Kidney glomerular epithelial cell (primary cell): Measurements from ENCODE around the gene DCT.

Experiments
- DNase-seq: peaks from one replicate; lab custom pipeline; 2025; lab: John Stamatoyannopoulos, UW

The DCT gene

DNA sequence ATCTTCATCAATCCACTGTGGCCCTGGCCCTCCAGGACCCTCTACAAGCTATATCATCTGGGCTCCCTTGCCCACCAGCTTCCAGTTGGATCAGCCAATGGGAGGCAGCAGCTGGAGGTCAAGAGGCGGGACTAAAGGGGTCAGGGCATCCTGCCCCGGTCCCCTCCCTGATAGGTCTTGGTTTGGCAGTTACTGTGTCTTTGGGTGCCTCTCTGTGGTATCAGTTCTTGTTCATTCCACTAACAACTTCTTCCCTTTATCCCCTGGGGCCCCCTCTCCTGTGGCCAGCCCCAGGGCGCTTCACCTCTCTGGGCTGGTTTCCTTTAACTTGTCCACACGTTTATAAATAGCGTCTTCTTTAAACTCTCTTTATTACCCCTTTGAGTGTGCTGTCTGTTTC, 83.6 kb downstream of the DCT start:
- no peak for DNase-seq

DNA sequence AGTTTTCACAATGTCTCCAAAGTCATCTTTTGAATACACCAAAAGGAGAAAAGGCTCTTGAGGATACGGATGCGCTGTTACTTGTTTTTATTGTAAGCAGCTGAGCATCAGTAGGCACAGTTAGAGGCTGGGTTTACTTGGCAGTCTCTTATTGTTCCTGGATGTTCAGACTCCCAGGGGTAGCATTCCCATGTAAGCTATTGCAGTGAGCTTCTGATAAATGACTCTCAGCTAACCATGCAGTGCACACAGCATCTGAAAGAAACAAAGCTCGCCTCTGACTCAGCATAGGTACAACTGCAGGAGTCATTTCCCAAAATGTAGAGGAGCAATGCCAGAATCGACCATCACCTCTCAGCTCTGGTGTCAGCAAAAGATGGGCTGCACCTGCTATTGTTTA, 84.8 kb downstream of the DCT start:
- DNase-seq, result no peak

DNA sequence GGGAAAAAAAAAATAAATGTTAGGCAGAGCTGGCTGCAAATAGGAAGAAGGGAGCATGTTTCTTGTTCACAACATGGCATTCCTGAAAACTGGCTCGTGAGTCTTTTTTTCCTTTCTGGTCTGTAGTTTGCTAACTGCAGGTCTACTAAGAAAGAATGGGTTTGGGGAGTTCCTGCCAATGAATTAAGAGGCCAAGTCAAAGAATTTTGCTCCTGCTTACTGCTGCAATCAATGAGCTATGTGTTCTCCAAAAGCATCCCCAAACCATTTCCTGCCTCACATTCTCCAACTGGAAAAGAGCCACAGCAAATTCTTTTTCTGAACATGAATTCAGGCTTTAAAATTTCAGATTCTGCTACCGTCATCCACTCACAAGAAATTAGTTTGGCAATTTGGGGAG, 88.6 kb downstream of the DCT start:
- DNase-seq, result no peak

DNA sequence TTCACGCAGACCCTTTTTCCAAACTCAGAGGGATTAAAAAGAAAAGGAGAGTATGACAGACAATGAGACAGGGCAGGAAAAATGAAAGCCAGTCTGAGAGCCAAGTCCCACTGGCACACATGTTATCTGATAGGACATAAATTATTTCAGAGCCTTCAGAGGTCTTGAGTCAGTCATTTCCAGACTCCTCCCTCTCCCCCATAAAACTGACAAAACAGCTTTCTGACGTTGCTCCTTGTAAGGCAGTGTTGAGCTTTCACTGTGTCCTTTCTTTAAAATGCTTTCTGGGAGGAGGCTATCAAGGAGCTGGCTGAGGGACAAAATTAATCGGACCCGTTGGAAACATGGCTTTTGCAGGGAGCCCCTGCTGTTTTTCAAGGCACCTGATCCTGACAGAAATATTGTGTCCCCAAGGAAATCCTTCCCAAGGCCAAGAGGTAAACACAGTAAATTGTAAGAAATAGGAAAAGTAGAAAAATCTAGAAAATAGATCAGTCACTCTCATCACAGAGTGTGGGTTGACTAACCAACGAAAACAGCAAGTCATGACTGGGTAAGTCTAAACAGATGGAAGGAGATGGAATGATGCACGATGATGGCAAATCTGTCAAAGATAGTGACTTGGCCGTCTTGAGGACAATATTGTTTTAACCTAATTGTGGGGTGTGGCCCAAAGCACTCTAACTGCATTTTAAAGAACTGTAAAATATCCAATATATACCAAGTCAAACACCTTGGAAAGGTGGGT, 89.7 kb downstream of the DCT start:
- no peak for DNase-seq

DNA sequence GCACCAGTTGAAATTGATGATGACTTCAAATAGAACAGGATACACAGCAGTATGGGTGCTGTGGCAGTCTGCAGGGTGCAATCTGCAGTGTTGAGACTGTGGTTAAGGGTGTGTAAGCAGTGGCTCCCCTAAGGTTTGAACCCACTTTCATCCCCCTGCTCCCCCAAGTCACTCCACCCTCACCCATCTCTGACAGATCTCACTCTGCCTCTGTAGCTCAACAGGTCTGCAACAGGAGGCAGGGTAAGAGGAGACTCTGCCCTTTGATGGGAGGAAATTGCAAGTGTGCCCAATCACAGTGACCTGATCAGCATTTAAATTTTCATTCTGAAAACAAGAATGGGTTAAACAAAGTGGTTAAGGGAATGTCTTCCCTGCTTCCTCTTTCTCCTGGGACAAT, 92.4 kb downstream of the DCT start:
- DNase-seq, result no peak
